Peyer's patch (tissue), 4 donors: Measurements from ENCODE around the gene RGPD3.
"Not testable (repeated sequence)": the region's sequence is repeated elsewhere in the genome, so short reads cannot be mapped to it uniquely, and the experiment has no call there.

Source experiments
- CTCF ChIP-seq, 6 experiments: fragments of 450-650 bp in 4 of 6; fragments of 200-600 bp in 2 of 6; sonication (generic) in 1 of 6; IDR thresholded peaks; one replicate each; pipeline ENCODE4 v1.5.1; 2017 to 2019; ENCODE audit warnings: antibody characterized with exemption in 6 of 6, mild to moderate bottlenecking in 3 of 6, moderate library complexity in 1 of 6
- POLR2A ChIP-seq, 2 donors: fragments of 450-650 bp; IDR thresholded peaks; one replicate each; pipeline ENCODE4 v1.5.1; 2017; ENCODE audit warnings: antibody characterized with exemption in 2 of 2, mild to moderate bottlenecking in 2 of 2, moderate library complexity in 2 of 2

DNA sequence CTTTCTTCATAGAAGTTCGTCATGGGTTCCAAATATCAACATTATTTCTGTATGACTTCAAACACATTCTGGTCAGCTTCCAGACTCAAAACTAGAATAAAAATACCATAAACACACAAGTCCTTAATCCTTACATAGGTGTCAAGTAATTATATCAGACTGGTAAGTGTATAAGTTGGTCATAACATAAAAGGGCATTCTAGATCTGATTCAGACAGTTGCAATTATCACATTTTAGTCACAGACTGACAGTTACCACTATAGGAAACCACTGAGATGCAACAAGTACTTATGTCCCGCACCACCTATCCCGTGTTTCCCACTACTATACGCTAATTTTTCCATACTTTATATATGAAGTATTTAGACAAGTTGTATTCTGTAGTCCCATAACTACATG is 9.4 kb upstream of the RGPD3 start:
- not testable (repeated sequence) for TF ChIP-seq CTCF, POLR2A (IDR thresholded peaks at IDR 0.05)
